WTC11 (cell line): ENCODE measurements around the gene SNCA. TPM values are rescaled to one million over a fixed set of nuclear protein-coding genes. Genes with fewer than 3 reads are reported as not detected.

Experiments
- ATAC-seq: fragments of 200-7000 bp; cut with Tn5 transposase; 2 replicates; pipeline ENCODE4 v1.10.0; 2021; ENCODE audit warnings: mild to moderate bottlenecking, moderate library complexity
- CTCF ChIA-PET: fragments of 300-600 bp; sonication (Branson Sonifier 250); formaldehyde crosslinking; loops from one replicate; lab custom pipeline; 2021; ENCODE audit warnings: antibody characterized with exemption; lab: Charles Lee
- POLR2A ChIA-PET: fragments of 350-600 bp; sonication (Branson Sonifier 250); formaldehyde crosslinking; loops from one replicate; lab custom pipeline; 2021; ENCODE audit warnings: antibody characterized with exemption; lab: Charles Lee
- DNase-seq: peaks from one replicate; pipeline ENCODE4 v3.0.0; 2021; ENCODE audit warnings: low spot score
- H3K27ac Mint-ChIP-seq: 2 replicates; pipeline ENCODE4 v1.8.0; 2021; ENCODE audit warnings: mixed read lengths
- H3K27me3 Mint-ChIP-seq: 2 replicates; pipeline ENCODE4 v1.8.0; 2021; ENCODE audit warnings: low read depth, mild to moderate bottlenecking, moderate library complexity, mixed read lengths
- H3K36me3 Mint-ChIP-seq: 2 replicates; pipeline ENCODE4 v1.8.0; 2021; ENCODE audit warnings: mixed read lengths
- H3K4me1 Mint-ChIP-seq: 2 replicates; pipeline ENCODE4 v1.8.0; 2022; ENCODE audit warnings: mixed read lengths
- H3K4me3 Mint-ChIP-seq: 2 replicates; pipeline ENCODE4 v1.8.0; 2021; ENCODE audit warnings: mild to moderate bottlenecking, moderate library complexity, mixed read lengths
- H3K9me3 Mint-ChIP-seq: 2 replicates; pipeline ENCODE4 v1.8.0; 2021; ENCODE audit warnings: mixed read lengths
- E2F1 ChIP-seq: sonication (generic); formaldehyde crosslinking; IDR thresholded peaks from 2 replicates; pipeline ENCODE4 v1.8.0; 2022; ENCODE audit warnings: mild to moderate bottlenecking, missing genetic modification reagents
- E2F4 ChIP-seq: sonication (generic); formaldehyde crosslinking; IDR thresholded peaks from 2 replicates; pipeline ENCODE4 v1.8.1; 2022; ENCODE audit warnings: low read depth, mild to moderate bottlenecking, moderate library complexity, missing genetic modification reagents, borderline replicate concordance
- IRF2 ChIP-seq: sonication (generic); formaldehyde crosslinking; IDR thresholded peaks from 2 replicates; pipeline ENCODE4 v1.8.0; 2022; ENCODE audit warnings: low read depth, missing genetic modification reagents, borderline replicate concordance
- JAZF1 ChIP-seq: fragments of 250-450 bp; sonication (Bioruptor Pico); IDR thresholded peaks from 2 replicates; pipeline ENCODE4 v1.9.0; 2021; ENCODE audit warnings: moderate library complexity, mild to moderate bottlenecking, inconsistent platforms
- MAX ChIP-seq: sonication (generic); formaldehyde crosslinking; IDR thresholded peaks from 2 replicates; pipeline ENCODE4 v1.8.0; 2022; ENCODE audit warnings: mild to moderate bottlenecking, missing genetic modification reagents
- MLX ChIP-seq: sonication (generic); formaldehyde crosslinking; IDR thresholded peaks from 2 replicates; pipeline ENCODE4 v1.8.1; 2023; ENCODE audit warnings: mild to moderate bottlenecking, missing genetic modification reagents, moderate library complexity
- NFE2L1 ChIP-seq: sonication (generic); formaldehyde crosslinking; IDR thresholded peaks from 2 replicates; pipeline ENCODE4 v1.8.1; 2023; ENCODE audit warnings: missing genetic modification reagents
- PRRX2 ChIP-seq: fragments of 250-450 bp; sonication (Bioruptor Pico); IDR thresholded peaks from 2 replicates; pipeline ENCODE4 v1.8.0; 2021; ENCODE audit warnings: mild to moderate bottlenecking
- SMAD3 ChIP-seq: sonication (generic); formaldehyde crosslinking; IDR thresholded peaks from 2 replicates; pipeline ENCODE4 v1.8.0; 2022; ENCODE audit warnings: missing genetic modification reagents, mild to moderate bottlenecking, borderline replicate concordance
- TEAD4 ChIP-seq: sonication (generic); formaldehyde crosslinking; IDR thresholded peaks from 2 replicates; pipeline ENCODE4 v1.8.0; 2022; ENCODE audit warnings: mild to moderate bottlenecking, missing genetic modification reagents
- USF2 ChIP-seq: sonication (generic); formaldehyde crosslinking; IDR thresholded peaks from 2 replicates; pipeline ENCODE4 v1.8.1; 2023; ENCODE audit warnings: mild to moderate bottlenecking, missing genetic modification reagents, moderate library complexity
- ZBTB43 ChIP-seq: sonication (generic); formaldehyde crosslinking; IDR thresholded peaks from 2 replicates; pipeline ENCODE4 v1.8.1; 2023; ENCODE audit warnings: mild to moderate bottlenecking, missing genetic modification reagents
- ZMAT4 ChIP-seq: fragments of 250-450 bp; sonication (Bioruptor Pico); IDR thresholded peaks from 2 replicates; pipeline ENCODE4 v1.9.0; 2021; ENCODE audit warnings: mild to moderate bottlenecking
- ZNF317 ChIP-seq: sonication (generic); formaldehyde crosslinking; IDR thresholded peaks from 2 replicates; pipeline ENCODE4 v1.8.1; 2023; ENCODE audit warnings: low read depth, mild to moderate bottlenecking, moderate library complexity, missing genetic modification reagents, borderline replicate concordance
- ZSCAN18 ChIP-seq: fragments of 250-450 bp; sonication (Bioruptor Pico); IDR thresholded peaks from 2 replicates; pipeline ENCODE4 v2.1.2; 2022; ENCODE audit warnings: mild to moderate bottlenecking, moderate library complexity
- total RNA-seq: library from RNA; stranded (reverse); gene quantifications from 3 replicates; pipeline ENCODE4 v1.2.3, GENCODE V29; 2021
- TF ChIP-seq, protein P1 (sequence below): sonication (generic); formaldehyde crosslinking; conservative IDR thresholded peaks from 2 replicates; pipeline ENCODE4 v1.8.1; 2022; ENCODE audit warnings: mild to moderate bottlenecking, missing genetic modification reagents
- TF ChIP-seq, protein P2 (sequence below): sonication (generic); formaldehyde crosslinking; conservative IDR thresholded peaks from 2 replicates; pipeline ENCODE4 v1.8.1; 2023; ENCODE audit warnings: mild to moderate bottlenecking, low read depth, missing genetic modification reagents, moderate library complexity
- TF ChIP-seq, protein P3 (sequence below): sonication (generic); formaldehyde crosslinking; IDR thresholded peaks from 2 replicates; pipeline ENCODE4 v1.8.1; 2022; ENCODE audit warnings: missing genetic modification reagents, borderline replicate concordance

Gene SNCA
- total RNA-seq, 1 experiment from 2014 or later, result 15.0 TPM

DNA sequence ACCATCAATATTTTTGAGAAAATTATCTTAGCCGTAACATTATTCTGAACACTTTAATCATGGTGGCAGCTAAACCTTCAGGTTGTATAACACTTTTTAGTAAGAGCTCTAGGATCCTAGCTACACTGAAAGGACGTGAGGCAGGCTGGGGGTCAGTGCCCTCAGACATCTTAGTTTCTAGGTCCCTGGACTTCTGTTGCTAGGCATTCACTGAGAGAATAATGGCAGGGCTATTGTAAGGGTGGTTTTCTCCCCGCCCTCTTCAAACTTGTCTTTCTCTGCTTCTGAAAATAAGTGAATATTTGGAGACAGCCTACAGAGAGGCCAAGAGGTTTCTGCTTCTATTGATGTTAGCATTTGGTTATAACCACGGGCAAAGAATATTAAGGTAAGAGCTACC is 42.3 kb upstream of the SNCA start (continued):
- no peak for TF ChIP-seq ZSCAN18 (CRISPR knock-in tag)
- no peak for TF ChIP-seq JAZF1 (CRISPR knock-in tag)

DNA sequence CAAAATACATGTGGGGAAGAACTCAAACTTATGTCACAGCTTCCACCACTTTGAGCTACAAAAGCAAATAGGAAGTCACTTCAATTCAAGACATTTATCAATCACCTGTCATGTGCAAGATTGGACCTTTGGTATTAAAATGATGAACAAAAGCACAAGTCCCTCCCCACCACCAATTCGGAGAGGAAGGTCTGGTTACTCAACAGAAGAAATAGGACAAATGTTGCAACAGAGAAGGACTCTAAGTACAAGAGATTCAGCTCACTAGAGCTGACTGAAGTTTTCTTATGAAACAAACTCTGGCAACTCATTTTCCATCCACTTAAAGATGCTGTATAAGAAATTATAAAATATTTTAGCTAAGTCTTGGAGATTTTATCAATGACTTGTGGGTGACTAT is 41.6 kb upstream of the SNCA start:
- Mint-ChIP-seq H3K9me3 (no peaks in the 10 kb centered on the region), H3K36me3 (no peaks in the 10 kb centered on the region)
- DNase-seq (no peak), ATAC-seq (no peak)
- TF ChIP-seq MLX (CRISPR knock-in tag) (no peak), ZBTB43 (no peak), JAZF1 (CRISPR knock-in tag) (no peak), E2F1 (CRISPR knock-in tag) (no peak), TEAD4 (CRISPR knock-in tag) (no peak)
- TF ChIP-seq, protein P1, sequence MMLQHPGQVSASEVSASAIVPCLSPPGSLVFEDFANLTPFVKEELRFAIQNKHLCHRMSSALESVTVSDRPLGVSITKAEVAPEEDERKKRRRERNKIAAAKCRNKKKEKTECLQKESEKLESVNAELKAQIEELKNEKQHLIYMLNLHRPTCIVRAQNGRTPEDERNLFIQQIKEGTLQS (CRISPR knock-in tag), result no peak
- TF ChIP-seq, all 79 proteins: peak for 0
- ChIA-PET CTCF (interaction anchor here (1.3 kb wide), 3 partner anchors 10 to 321 kb away, joined by 3 read pairs; no protein-coding TSS in a partner anchor), POLR2A (no interaction called here)
- no peak overlapping the region for H3K27ac Mint-ChIP-seq
- H3K4me1 Mint-ChIP-seq, result no peaks in the 10 kb centered on the region
- H3K4me3 Mint-ChIP-seq, result no peak overlapping the region
- no peaks in the 10 kb centered on the region for H3K27me3 Mint-ChIP-seq

GRCh38 chr4:89876548-89876947 is 39.6 kb upstream of the SNCA start:
- Mint-ChIP-seq H3K27ac (no peak overlapping the region), H3K27me3 (no peaks in the 10 kb centered on the region), H3K9me3 (no peaks in the 10 kb centered on the region), H3K36me3 (no peaks in the 10 kb centered on the region), H3K4me1 (no peaks in the 10 kb centered on the region), H3K4me3 (no peak overlapping the region)
- ChIA-PET POLR2A (no interaction called here), CTCF (no interaction called here)
- DNase-seq (no peak), ATAC-seq (no peak)
- TF ChIP-seq NFE2L1 (CRISPR knock-in tag) (no peak), IRF2 (CRISPR knock-in tag) (no peak), E2F4 (CRISPR knock-in tag) (no peak), SMAD3 (CRISPR knock-in tag) (no peak), ZMAT4 (CRISPR knock-in tag) (no peak), PRRX2 (no peak), USF2 (CRISPR knock-in tag) (no peak), ZSCAN18 (CRISPR knock-in tag) (no peak), MAX (no peak), ZNF317 (CRISPR knock-in tag) (no peak)
- TF ChIP-seq, protein P2, sequence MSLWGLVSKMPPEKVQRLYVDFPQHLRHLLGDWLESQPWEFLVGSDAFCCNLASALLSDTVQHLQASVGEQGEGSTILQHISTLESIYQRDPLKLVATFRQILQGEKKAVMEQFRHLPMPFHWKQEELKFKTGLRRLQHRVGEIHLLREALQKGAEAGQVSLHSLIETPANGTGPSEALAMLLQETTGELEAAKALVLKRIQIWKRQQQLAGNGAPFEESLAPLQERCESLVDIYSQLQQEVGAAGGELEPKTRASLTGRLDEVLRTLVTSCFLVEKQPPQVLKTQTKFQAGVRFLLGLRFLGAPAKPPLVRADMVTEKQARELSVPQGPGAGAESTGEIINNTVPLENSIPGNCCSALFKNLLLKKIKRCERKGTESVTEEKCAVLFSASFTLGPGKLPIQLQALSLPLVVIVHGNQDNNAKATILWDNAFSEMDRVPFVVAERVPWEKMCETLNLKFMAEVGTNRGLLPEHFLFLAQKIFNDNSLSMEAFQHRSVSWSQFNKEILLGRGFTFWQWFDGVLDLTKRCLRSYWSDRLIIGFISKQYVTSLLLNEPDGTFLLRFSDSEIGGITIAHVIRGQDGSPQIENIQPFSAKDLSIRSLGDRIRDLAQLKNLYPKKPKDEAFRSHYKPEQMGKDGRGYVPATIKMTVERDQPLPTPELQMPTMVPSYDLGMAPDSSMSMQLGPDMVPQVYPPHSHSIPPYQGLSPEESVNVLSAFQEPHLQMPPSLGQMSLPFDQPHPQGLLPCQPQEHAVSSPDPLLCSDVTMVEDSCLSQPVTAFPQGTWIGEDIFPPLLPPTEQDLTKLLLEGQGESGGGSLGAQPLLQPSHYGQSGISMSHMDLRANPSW (CRISPR knock-in tag), result no peak
- TF ChIP-seq, protein P3, sequence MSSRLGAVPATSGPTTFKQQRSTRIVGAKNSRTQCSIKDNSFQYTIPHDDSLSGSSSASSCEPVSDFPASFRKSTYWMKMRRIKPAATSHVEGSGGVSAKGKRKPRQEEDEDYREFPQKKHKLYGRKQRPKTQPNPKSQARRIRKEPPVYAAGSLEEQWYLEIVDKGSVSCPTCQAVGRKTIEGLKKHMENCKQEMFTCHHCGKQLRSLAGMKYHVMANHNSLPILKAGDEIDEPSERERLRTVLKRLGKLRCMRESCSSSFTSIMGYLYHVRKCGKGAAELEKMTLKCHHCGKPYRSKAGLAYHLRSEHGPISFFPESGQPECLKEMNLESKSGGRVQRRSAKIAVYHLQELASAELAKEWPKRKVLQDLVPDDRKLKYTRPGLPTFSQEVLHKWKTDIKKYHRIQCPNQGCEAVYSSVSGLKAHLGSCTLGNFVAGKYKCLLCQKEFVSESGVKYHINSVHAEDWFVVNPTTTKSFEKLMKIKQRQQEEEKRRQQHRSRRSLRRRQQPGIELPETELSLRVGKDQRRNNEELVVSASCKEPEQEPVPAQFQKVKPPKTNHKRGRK (CRISPR knock-in tag), result no peak
